Colonic mucosa (tissue), 4 donors: ENCODE data around the gene PTGER3. TPM values are rescaled to one million over a fixed set of nuclear protein-coding genes. Genes with fewer than 3 reads are reported as not detected.

Experiments used
- DNase-seq: peaks from one replicate; pipeline ENCODE4 v3.0.0-alpha.2; 2020
- H3K27ac ChIP-seq: fragments of 200-600 bp; one replicate; pipeline ENCODE4 v1.8.0; 2021
- H3K27me3 ChIP-seq: fragments of 200-600 bp; one replicate; pipeline ENCODE4 v1.8.0; 2021
- H3K36me3 ChIP-seq: fragments of 200-600 bp; one replicate; pipeline ENCODE4 v1.8.0; 2021
- H3K4me1 ChIP-seq: fragments of 200-600 bp; one replicate; pipeline ENCODE4 v1.8.0; 2021; ENCODE audit warnings: mild to moderate bottlenecking
- H3K4me3 ChIP-seq: fragments of 200-600 bp; one replicate; pipeline ENCODE4 v1.8.0; 2021
- H3K9ac ChIP-seq, 2 donors: one replicate each; pipeline ENCODE4 v1.7.0; 2013; ENCODE audit warnings: control low read depth in 2 of 2, low read depth in 2 of 2, low read length in 2 of 2
- H3K9me3 ChIP-seq: fragments of 200-600 bp; one replicate; pipeline ENCODE4 v1.8.0; 2021
- CTCF ChIP-seq: fragments of 200-600 bp; IDR thresholded peaks from one replicate; pipeline ENCODE4 v1.8.0; 2022; ENCODE audit warnings: antibody characterized with exemption, mild to moderate bottlenecking
- intact Hi-C: fragments of 100-400 bp; cut with DNase I; formaldehyde crosslinking; loops from one replicate; pipeline ENCODE4 v1.14.1; 2022
- total RNA-seq, 2 donors: library from RNA; stranded (reverse); fragmentation: NEBNext Ultra II Directional in 1 of 2; extraction: Animal tissue kit (Norgen Biotek cat#: 25700) in 1 of 2; gene quantifications; one replicate each; pipeline ENCODE4 v1.2.1, GENCODE V29; 2021
- donor health status: healthy.
- donor health status: DM: no; HTN: no; CAD: no.
- donor health status: DM: no; HTN: no; CAD: no.

PTGER3 gene
- total RNA-seq, 2 donors from 2014 or later, result 1.2 to 3.7 TPM

- peak; percentile 27 for DNase-seq
- Histone ChIP-seq H3K4me3 (no peak overlapping the region), H3K4me1 (no peaks in the 10 kb centered on the region), H3K36me3 (no peaks in the 10 kb centered on the region), H3K9ac (no peak overlapping the region), H3K27me3 (peaks cover 19% of the 10 kb centered on the region), H3K9me3 (no peaks in the 10 kb centered on the region), H3K27ac (no peak overlapping the region)
- peak; percentile 67 for TF ChIP-seq CTCF
- intact Hi-C loops, result loop anchor here (2.0 kb wide), 2 partner anchors 365 to 521 kb away; no protein-coding TSS in a partner anchor
Observed at GRCh38 chr1:71049951-71050598, 2.5 kb upstream of the PTGER3 start.

GRCh38 chr1:71046891-71047634, 553 bp downstream of the PTGER3 start:
- peaks cover 19% of the 10 kb centered on the region for H3K27me3 ChIP-seq
- no peak for TF ChIP-seq CTCF

GRCh38 chr1:71045463-71046028, 2.1 kb downstream of the PTGER3 start:
- no peaks in the 10 kb centered on the region for H3K4me1 ChIP-seq
- TF ChIP-seq CTCF, result no peak
- peaks cover 19% of the 10 kb centered on the region for H3K27me3 ChIP-seq
- intact Hi-C loops, result no loop called here
- H3K9ac ChIP-seq, result no peak overlapping the region
- no peak overlapping the region for H3K27ac ChIP-seq
- H3K36me3 ChIP-seq, result no peaks in the 10 kb centered on the region
- H3K4me3 ChIP-seq, result no peak overlapping the region
- no peaks in the 10 kb centered on the region for H3K9me3 ChIP-seq
- DNase-seq, result no peak

More at GRCh38 chr1:71046891-71047634, 553 bp downstream of the PTGER3 start:
- peak; percentile 21 for DNase-seq
- peak overlapping the region in 1 of 2 donors; percentile 20 for H3K9ac ChIP-seq
- intact Hi-C loops, result no loop called here
- no peak overlapping the region for H3K27ac ChIP-seq
- no peaks in the 10 kb centered on the region for H3K4me1 ChIP-seq
- no peaks in the 10 kb centered on the region for H3K36me3 ChIP-seq
- no peaks in the 10 kb centered on the region for H3K9me3 ChIP-seq
- H3K4me3 ChIP-seq, result peak overlapping the region; percentile 47

- no peak overlapping the region for H3K27ac ChIP-seq
- H3K36me3 ChIP-seq, result no peaks in the 10 kb centered on the region
- no peaks in the 10 kb centered on the region for H3K9me3 ChIP-seq
- peaks cover 19% of the 10 kb centered on the region for H3K27me3 ChIP-seq
- no peak for TF ChIP-seq CTCF
- H3K4me1 ChIP-seq, result no peaks in the 10 kb centered on the region
- H3K4me3 ChIP-seq, result no peak overlapping the region
- no peak for DNase-seq
- H3K9ac ChIP-seq, result no peak overlapping the region
- intact Hi-C loops, result no loop called here
Observed at GRCh38 chr1:71044833-71045232, 2.8 kb downstream of the PTGER3 start.

- Histone ChIP-seq H3K4me1 (no peaks in the 10 kb centered on the region), H3K27ac (no peak overlapping the region), H3K36me3 (no peaks in the 10 kb centered on the region), H3K4me3 (no peak overlapping the region), H3K9me3 (no peaks in the 10 kb centered on the region), H3K27me3 (peaks cover 18% of the 10 kb centered on the region), H3K9ac (no peak overlapping the region)
- DNase-seq, result no peak
- intact Hi-C loops, result no loop called here
- TF ChIP-seq CTCF, result no peak
Observed at GRCh38 chr1:71043065-71043464, 4.6 kb downstream of the PTGER3 start.
